Type B pancreatic cell (in vitro differentiated cells): ENCODE results near the gene CA5A. TPM values are rescaled to one million over a fixed set of nuclear protein-coding genes. Genes with fewer than 3 reads are reported as not detected.

Experiments
- DNase-seq: peaks from one replicate; pipeline ENCODE4 v3.0.0; 2021; ENCODE audit warnings: mixed read lengths; ENCODE audit not compliant: unreplicated experiment; ENCODE audit errors: extremely low spot score
- H3K27ac Mint-ChIP-seq: 2 replicates; pipeline ENCODE4 v1.8.0; 2021; ENCODE audit warnings: mild to moderate bottlenecking, mixed read lengths
- H3K27me3 Mint-ChIP-seq: 2 replicates; pipeline ENCODE4 v1.8.0; 2021; ENCODE audit warnings: mixed read lengths
- H3K36me3 Mint-ChIP-seq: 2 replicates; pipeline ENCODE4 v1.8.0; 2021; ENCODE audit warnings: mixed read lengths
- H3K4me1 Mint-ChIP-seq: one replicate; pipeline ENCODE4 v1.8.0; 2021; ENCODE audit warnings: mixed read lengths; ENCODE audit not compliant: unreplicated experiment
- H3K4me3 Mint-ChIP-seq: 2 replicates; pipeline ENCODE4 v1.8.0; 2021; ENCODE audit warnings: mild to moderate bottlenecking, mixed read lengths
- H3K9me3 Mint-ChIP-seq: 2 replicates; pipeline ENCODE4 v1.8.0; 2021; ENCODE audit warnings: mixed read lengths
- CTCF ChIP-seq: fragments of 200-600 bp; sonication (generic); conservative IDR thresholded peaks from 2 replicates; pipeline ENCODE4 v1.5.0; 2021; ENCODE audit warnings: antibody characterized with exemption, mild to moderate bottlenecking
- total RNA-seq: library from RNA; stranded (reverse); gene quantifications from 2 replicates; pipeline ENCODE4 v1.2.1, GENCODE V29; 2021; ENCODE audit warnings: low replicate concordance

CA5A gene
- total RNA-seq, 1 donor from 2014 or later: 0.70 TPM

DNA sequence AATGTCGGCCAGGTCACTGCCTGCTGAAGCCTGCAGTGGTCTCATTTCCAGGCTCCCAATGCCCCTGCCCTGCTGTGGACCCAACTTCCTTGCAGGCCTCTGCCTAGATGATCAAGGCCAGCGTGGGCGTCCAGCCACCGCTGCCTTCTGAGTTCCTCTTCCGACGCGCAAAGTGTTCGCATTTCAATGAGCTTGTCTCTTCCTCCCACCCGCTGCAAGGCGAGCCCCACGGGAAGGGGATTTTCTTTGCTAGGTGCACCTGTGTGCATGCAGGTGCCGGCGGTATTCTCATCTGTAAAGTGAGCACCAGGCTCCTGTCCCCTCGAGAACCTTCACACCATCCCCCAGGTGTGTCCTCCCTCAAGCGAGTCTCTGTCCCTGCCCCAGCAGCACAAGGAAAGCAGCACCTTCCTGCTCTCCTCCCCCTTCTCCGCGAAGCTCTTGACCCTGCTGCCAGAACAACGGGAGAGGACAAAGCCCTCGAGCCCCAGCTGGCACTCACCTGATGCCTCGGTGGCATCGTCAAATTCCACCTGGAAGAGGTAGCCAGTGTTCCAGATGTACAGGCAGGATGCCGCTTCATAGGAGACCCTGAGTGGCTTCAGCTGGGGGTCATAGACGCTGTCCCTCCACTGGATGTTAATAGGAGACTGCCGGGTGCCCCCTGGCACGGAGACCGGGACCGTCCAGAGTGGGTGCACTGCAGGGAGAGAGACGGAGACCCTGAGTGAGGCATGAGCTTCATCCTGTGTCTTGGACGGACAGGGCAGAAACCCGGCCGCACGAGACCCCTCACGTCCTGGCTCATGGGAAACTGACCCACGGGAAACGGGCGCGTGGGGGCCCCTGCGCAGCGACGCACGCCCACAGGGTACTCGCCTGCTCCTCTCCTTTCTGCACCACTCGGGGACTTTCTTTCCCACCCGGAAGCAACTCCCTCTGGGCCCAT lies 9.8 kb downstream of the CA5A start:
- H3K27ac Mint-ChIP-seq: no peak overlapping the region
- no peak for DNase-seq
- H3K4me1 Mint-ChIP-seq: peaks cover 4% of the 10 kb centered on the region
- H3K36me3 Mint-ChIP-seq: no peaks in the 10 kb centered on the region
- H3K27me3 Mint-ChIP-seq: no peaks in the 10 kb centered on the region
- no peak overlapping the region for H3K4me3 Mint-ChIP-seq
- H3K9me3 Mint-ChIP-seq: no peaks in the 10 kb centered on the region
- TF ChIP-seq CTCF: no peak

GRCh38 chr16:87924811-87925670 lies 11.3 kb downstream of the CA5A start:
- peak overlapping the region; percentile 21 for H3K27ac Mint-ChIP-seq
- H3K9me3 Mint-ChIP-seq: no peaks in the 10 kb centered on the region
- H3K36me3 Mint-ChIP-seq: no peaks in the 10 kb centered on the region
- peaks cover 4% of the 10 kb centered on the region for H3K4me1 Mint-ChIP-seq
- peak overlapping the region; percentile 20 for H3K4me3 Mint-ChIP-seq
- no peaks in the 10 kb centered on the region for H3K27me3 Mint-ChIP-seq
- TF ChIP-seq CTCF: no peak
- no peak for DNase-seq

GRCh38 chr16:87924041-87924810 lies 12.1 kb downstream of the CA5A start:
- H3K27me3 Mint-ChIP-seq: no peaks in the 10 kb centered on the region
- no peaks in the 10 kb centered on the region for H3K36me3 Mint-ChIP-seq
- H3K9me3 Mint-ChIP-seq: no peaks in the 10 kb centered on the region
- H3K4me1 Mint-ChIP-seq: peaks cover 4% of the 10 kb centered on the region
- peak overlapping the region; percentile 21 for H3K27ac Mint-ChIP-seq
- no peak for TF ChIP-seq CTCF
- H3K4me3 Mint-ChIP-seq: no peak overlapping the region
- no peak for DNase-seq

DNA sequence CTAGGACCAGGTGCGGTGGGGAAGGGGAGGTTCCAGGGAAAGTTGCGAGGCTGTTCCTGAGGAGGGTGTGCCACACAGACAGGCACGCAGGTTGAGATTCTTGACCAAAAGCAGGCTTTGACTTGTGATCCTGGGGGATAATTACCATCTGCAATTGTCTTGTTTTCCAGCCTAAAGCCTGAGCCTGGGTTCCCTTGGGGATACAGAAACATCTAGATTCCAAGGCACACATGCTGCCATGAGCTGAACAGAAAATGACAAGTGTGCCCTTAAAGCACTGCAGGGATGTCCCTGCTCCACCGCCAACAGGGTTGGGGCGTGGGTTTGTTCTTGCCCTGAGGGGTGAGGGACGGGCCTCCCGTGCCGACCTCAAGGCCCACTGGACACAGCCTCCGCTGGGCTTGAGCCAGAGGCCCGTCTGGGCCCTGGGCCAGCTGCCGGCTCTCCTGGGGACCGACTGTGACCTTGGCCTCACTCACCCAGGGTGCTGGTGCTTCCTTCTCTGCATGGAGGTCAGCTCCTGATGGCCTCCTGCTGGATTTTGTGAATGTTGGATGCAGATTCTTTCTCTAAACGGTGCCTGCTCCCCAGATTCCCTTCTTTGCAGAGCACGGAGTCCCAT lies 14.0 kb downstream of the CA5A start:
- no peak for DNase-seq
- no peak for TF ChIP-seq CTCF
- peaks cover 4% of the 10 kb centered on the region for H3K4me1 Mint-ChIP-seq

More for the DNA sequence above, 14.0 kb downstream of the CA5A start:
- H3K4me3 Mint-ChIP-seq: no peak overlapping the region
- H3K27me3 Mint-ChIP-seq: peaks cover 3% of the 10 kb centered on the region
- H3K36me3 Mint-ChIP-seq: no peaks in the 10 kb centered on the region
- H3K27ac Mint-ChIP-seq: no peak overlapping the region
- H3K9me3 Mint-ChIP-seq: no peaks in the 10 kb centered on the region
